GM12873 (cell line): ENCODE data around the gene DUS2.

Experiments used
- CTCF ChIP-seq: IDR thresholded peaks from 2 replicates; pipeline ENCODE4 v1.5.1; 2012; ENCODE audit warnings: low read depth, mild to moderate bottlenecking, moderate library complexity, low read length, control low read depth; ENCODE audit not compliant: insufficient read depth; ENCODE audit errors: missing control alignments

DUS2 gene

GRCh38 chr16:68062910-68063393 is 39.9 kb downstream of the DUS2 start:
- TF ChIP-seq CTCF: no peak

GRCh38 chr16:68064791-68065365 is 41.8 kb downstream of the DUS2 start:
- peak; percentile 92 for TF ChIP-seq CTCF

- no peak for TF ChIP-seq CTCF
Observed at GRCh38 chr16:68065716-68066305, 42.7 kb downstream of the DUS2 start.

- no peak for TF ChIP-seq CTCF
Observed at GRCh38 chr16:68066763-68067162, 43.7 kb downstream of the DUS2 start.

GRCh38 chr16:68068926-68069325 is 45.8 kb downstream of the DUS2 start:
- TF ChIP-seq CTCF: no peak

- no peak for TF ChIP-seq CTCF
Observed at GRCh38 chr16:68069511-68070248, 46.6 kb downstream of the DUS2 start.

- TF ChIP-seq CTCF: no peak
Observed at GRCh38 chr16:68070249-68070730, 47.2 kb downstream of the DUS2 start.
